PFSK-1 (cell line): ENCODE measurements around the gene ANGEL2.

ENCODE experiments used
- FOXP2 ChIP-seq: optimal IDR thresholded peaks from 2 replicates; pipeline ENCODE3; 2011; ENCODE audit warnings: borderline replicate concordance, control low read depth, inconsistent platforms; ENCODE audit not compliant: insufficient read depth; ENCODE audit errors: extremely low read length, extremely low read depth
- POLR2AphosphoS5 ChIP-seq: IDR thresholded peaks from 2 replicates; pipeline ENCODE4 v1.6.1; 2012; ENCODE audit warnings: low read depth, mild to moderate bottlenecking, control low read depth, low read length, moderate library complexity
- REST ChIP-seq, 2 experiments: IDR thresholded peaks; 2 replicates each; pipeline versions ENCODE4 v1.6.1 to v1.8.0; 2011 to 2012; ENCODE audit warnings: low read depth in 2 of 2, low read length in 2 of 2, control low read depth in 1 of 2, inconsistent platforms in 1 of 2, mild to moderate bottlenecking in 1 of 2, moderate library complexity in 1 of 2; ENCODE audit not compliant: insufficient read depth in 1 of 2
- SIN3A ChIP-seq: IDR thresholded peaks from 2 replicates; pipeline ENCODE4 v1.6.1; 2012; ENCODE audit warnings: mild to moderate bottlenecking, low read length, moderate library complexity, borderline replicate concordance; ENCODE audit not compliant: insufficient read depth
- TAF1 ChIP-seq: IDR thresholded peaks from 2 replicates; pipeline ENCODE4 v1.6.1; 2012; ENCODE audit warnings: low read length, control low read depth, borderline replicate concordance; ENCODE audit not compliant: insufficient read depth

The ANGEL2 gene

GRCh38 chr1:212967801-212968200 lies 47.9 kb downstream of the ANGEL2 start:
- TF ChIP-seq REST (IDR thresholded peaks at IDR 0.05; ENCODE audit: insufficient read depth in 1 of 2, low read depth in 2 of 2, low read length in 2 of 2) (no peak), POLR2AphosphoS5 (no peak), FOXP2 (no peak), SIN3A (no peak), TAF1 (no peak)

- TF ChIP-seq REST (IDR thresholded peaks at IDR 0.05; ENCODE audit: insufficient read depth in 1 of 2, low read depth in 2 of 2, low read length in 2 of 2) (no peak), POLR2AphosphoS5 (no peak), FOXP2 (no peak), TAF1 (no peak)
Observed at GRCh38 chr1:212966616-212967015, 49.1 kb downstream of the ANGEL2 start.

DNA sequence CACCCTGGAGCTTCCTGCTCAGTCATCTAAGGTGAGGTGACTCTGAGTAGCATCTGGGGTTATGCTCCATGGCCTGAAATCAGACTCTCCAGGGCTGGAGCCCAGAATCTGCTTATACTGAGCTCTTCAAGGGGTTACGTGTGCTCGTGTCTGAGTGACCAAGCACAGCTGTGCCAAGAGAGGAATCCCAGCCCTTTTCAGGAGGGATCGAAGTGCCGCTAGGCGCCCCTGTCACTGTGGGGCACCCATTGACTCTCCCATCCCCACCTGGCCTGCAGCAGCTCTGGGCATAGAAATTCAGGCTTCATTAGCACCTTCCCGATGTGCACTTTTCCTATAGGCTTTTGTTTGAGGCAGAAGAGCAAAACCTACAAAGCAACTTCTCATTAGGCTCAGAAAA lies 51.6 kb downstream of the ANGEL2 start:
- no peak for TF ChIP-seq POLR2AphosphoS5
- TF ChIP-seq REST (IDR thresholded peaks at IDR 0.05; ENCODE audit: insufficient read depth in 1 of 2, low read depth in 2 of 2, low read length in 2 of 2) = no peak
- TF ChIP-seq FOXP2 = no peak
- TF ChIP-seq TAF1 = no peak
- no peak for TF ChIP-seq SIN3A

DNA sequence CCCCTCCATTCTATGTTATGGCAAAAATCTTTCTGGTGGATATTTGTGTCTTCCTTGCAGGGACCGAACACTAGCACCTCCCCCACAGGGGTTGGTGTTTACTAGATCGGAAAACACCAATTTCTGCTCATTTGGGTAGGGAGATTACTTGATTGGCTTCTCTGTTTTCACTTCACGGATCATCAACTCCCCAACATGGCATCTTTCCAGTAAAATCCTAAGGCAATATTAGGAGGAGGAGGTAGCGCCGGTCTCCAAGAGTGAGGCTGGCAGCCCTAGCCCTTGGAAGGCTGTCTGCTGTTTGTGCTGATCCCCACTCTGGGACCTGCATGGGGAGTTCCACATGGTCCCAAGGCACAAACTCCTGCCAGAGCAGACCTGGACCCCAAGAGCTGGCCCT lies 53.2 kb downstream of the ANGEL2 start:
- TF ChIP-seq REST (IDR thresholded peaks at IDR 0.05; ENCODE audit: insufficient read depth in 1 of 2, low read depth in 2 of 2, low read length in 2 of 2) = no peak
- TF ChIP-seq FOXP2 = no peak
- TF ChIP-seq POLR2AphosphoS5 = no peak
- TF ChIP-seq TAF1 = no peak
- no peak for TF ChIP-seq SIN3A

DNA sequence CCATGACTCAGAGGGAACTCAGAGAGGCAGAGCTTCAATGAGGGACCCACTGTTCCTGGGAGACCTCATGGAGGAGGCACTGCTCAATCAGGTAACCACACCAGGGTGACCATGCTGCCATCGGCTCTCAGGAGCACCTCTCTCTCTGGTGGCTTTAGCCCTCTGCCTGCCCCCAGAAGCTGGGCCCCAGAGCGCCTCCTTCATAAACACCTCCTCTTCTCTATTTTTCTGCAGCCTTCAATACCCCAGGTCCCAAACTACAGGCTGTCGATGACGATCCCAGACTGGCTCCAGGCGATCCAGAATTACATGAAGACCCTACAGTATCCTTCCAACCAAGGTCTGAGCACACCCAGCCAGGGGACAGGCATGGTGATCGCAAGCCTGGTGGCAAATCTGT lies 54.7 kb downstream of the ANGEL2 start:
- TF ChIP-seq REST (IDR thresholded peaks at IDR 0.05; ENCODE audit: insufficient read depth in 1 of 2, low read depth in 2 of 2, low read length in 2 of 2) (no peak), SIN3A (no peak), POLR2AphosphoS5 (no peak), FOXP2 (no peak), TAF1 (no peak)
